Osteoblast (primary cell): ENCODE data around the gene RRM2. TPM values are rescaled to one million over a fixed set of nuclear protein-coding genes. Genes with fewer than 3 reads are reported as not detected.

Experiments used
- DNase-seq: peaks from one replicate; pipeline ENCODE4 v3.0.0; 2011; ENCODE audit warnings: low spot score, mixed read lengths; ENCODE audit not compliant: insufficient read length; ENCODE audit errors: missing footprints
- H2AFZ ChIP-seq: 2 replicates; pipeline ENCODE4 v1.6.0; 2011; ENCODE audit warnings: mild to moderate bottlenecking, low read length
- H3K27ac ChIP-seq: 2 replicates; pipeline ENCODE4 v1.5.1; 2011; ENCODE audit warnings: mild to moderate bottlenecking, low read depth, low read length, moderate library complexity
- H3K27me3 ChIP-seq: 2 replicates; pipeline ENCODE4 v1.6.0; 2012; ENCODE audit warnings: mild to moderate bottlenecking, control low read depth, inconsistent platforms, low read length, moderate library complexity; ENCODE audit not compliant: insufficient read depth
- H3K36me3 ChIP-seq: 2 replicates; pipeline ENCODE4 v1.5.1; 2011; ENCODE audit warnings: mild to moderate bottlenecking, low read length, control low read depth, moderate library complexity; ENCODE audit not compliant: insufficient read depth
- H3K4me1 ChIP-seq: 2 replicates; pipeline ENCODE4 v1.5.1; 2011; ENCODE audit warnings: mild to moderate bottlenecking, low read length, control low read depth, moderate library complexity; ENCODE audit not compliant: insufficient read depth
- H3K4me2 ChIP-seq: 2 replicates; pipeline ENCODE4 v1.6.0; 2011; ENCODE audit warnings: mild to moderate bottlenecking, low read length; ENCODE audit not compliant: insufficient read depth
- H3K4me3 ChIP-seq: fragments of 200-600 bp; sonication (generic); 3 replicates; pipeline ENCODE4 v1.5.1; 2012; ENCODE audit warnings: mild to moderate bottlenecking, low read length, inconsistent platforms; ENCODE audit not compliant: insufficient read depth
- H3K79me2 ChIP-seq: 2 replicates; pipeline ENCODE4 v1.6.0; 2012; ENCODE audit warnings: mild to moderate bottlenecking, low read length, control low read depth, inconsistent platforms; ENCODE audit not compliant: insufficient read depth
- H3K9me3 ChIP-seq: 2 replicates; pipeline ENCODE4 v1.5.1; 2011; ENCODE audit warnings: low read depth, low read length, control low read depth
- H4K20me1 ChIP-seq: 2 replicates; pipeline ENCODE4 v1.6.0; 2012; ENCODE audit warnings: mild to moderate bottlenecking, low read length, control low read depth; ENCODE audit not compliant: insufficient read depth
- total RNA-seq: library from RNA; depleted of rRNA; stranded (reverse); fragments of >200 nt; gene quantifications from 2 replicates; pipeline ENCODE4 v1.2.3, GENCODE V29; 2012
- TF ChIP-seq, protein P1 (sequence below): IDR thresholded peaks from 2 replicates; pipeline ENCODE4 v1.5.1; 2011; ENCODE audit warnings: mild to moderate bottlenecking, low read depth, low read length, moderate library complexity; ENCODE audit errors: extremely low read depth

Gene RRM2
- total RNA-seq, 1 donor, result 4.3 TPM

DNA sequence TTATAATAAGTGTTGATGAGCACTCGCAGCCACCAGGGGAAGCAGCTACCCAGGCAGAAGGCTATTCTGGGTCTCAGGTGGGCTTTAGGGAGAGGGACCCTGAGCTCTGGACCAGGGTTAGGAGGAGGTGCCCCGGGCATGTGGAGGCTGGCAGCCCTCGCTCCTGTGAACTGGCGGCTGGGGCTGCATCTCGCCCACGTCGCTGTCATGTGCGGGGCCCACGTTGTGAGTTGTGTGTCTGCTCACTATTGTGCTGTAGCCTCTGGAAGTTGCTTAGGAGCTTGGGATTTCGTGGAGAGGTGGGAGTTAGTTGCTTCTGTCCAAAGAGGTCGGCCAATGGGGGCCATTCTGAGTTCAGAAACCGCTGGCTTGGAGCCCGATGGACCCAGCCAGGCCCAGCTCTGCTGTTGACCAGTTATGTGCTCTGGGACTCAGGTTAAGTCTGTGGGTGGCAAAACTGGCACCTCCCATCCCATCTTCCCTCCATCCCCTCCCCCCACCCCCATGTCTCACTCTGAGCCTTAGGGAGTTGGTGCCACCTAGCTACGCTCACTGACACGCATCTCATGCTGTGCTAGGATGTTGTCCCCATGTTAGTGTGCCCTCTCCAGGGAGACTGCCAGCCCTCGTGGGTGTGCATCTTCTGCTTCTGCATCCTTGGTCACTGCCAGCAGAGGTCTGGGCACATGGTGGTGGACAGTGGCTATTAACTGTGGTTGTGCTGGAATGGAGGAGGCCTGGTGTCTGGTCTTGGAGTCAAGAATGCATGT, 18.5 kb downstream of the RRM2 start:
- no peaks in the 10 kb centered on the region for H3K79me2 ChIP-seq

DNA sequence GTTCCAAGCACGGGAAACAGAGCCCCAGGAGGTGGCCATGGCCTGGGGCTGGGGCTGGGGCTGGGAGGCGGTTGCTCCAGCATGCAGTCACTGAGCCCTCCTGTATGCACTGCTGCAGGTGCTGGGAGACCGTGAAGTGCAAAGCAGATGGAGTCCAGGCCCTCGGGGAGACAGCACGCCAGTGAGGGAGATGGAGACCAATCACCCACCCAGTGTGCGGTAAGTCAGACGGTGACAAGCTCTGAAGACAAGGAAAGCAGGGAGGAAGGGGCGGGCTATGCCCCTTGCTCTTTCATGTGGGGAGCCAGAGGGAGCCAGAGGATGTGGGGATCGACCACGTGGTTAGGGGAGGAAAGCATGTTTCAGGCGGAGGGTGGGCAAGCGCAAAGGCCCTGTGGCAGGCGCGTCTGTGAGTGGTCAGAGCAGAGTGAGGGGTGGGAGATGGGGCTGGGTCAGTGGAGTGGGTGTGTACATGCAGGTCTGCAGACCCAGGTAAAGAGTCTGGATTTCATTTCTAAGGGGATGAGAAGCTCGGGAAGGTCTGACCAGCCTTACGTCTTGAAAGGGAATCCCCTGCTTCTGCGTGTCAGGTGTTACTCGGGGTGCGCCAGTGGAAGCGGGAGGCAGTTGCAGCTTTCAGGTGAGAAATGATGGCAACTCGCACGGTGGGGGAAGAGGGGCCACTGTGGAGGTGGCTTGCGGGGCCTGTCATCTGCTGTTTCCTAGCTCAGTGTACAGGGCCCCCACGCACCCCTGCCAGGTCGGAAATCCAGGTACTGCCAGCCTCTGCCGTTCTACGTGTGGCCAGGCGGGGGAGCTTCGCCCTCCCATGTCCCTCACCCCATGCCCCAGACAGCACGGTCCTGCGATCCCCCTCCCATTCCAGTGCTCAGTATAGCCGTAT, 19.4 kb downstream of the RRM2 start:
- TF ChIP-seq, protein P1, sequence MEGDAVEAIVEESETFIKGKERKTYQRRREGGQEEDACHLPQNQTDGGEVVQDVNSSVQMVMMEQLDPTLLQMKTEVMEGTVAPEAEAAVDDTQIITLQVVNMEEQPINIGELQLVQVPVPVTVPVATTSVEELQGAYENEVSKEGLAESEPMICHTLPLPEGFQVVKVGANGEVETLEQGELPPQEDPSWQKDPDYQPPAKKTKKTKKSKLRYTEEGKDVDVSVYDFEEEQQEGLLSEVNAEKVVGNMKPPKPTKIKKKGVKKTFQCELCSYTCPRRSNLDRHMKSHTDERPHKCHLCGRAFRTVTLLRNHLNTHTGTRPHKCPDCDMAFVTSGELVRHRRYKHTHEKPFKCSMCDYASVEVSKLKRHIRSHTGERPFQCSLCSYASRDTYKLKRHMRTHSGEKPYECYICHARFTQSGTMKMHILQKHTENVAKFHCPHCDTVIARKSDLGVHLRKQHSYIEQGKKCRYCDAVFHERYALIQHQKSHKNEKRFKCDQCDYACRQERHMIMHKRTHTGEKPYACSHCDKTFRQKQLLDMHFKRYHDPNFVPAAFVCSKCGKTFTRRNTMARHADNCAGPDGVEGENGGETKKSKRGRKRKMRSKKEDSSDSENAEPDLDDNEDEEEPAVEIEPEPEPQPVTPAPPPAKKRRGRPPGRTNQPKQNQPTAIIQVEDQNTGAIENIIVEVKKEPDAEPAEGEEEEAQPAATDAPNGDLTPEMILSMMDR, result peak; percentile 39
- H3K4me2 ChIP-seq, result no peak overlapping the region
- DNase-seq, result no peak
- H3K36me3 ChIP-seq, result peaks cover 2% of the 10 kb centered on the region
- H3K4me3 ChIP-seq, result no peak overlapping the region
- H3K27ac ChIP-seq, result no peak overlapping the region
- no peaks in the 10 kb centered on the region for H3K9me3 ChIP-seq
- H2AFZ ChIP-seq, result no peak overlapping the region
- H4K20me1 ChIP-seq, result no peaks in the 10 kb centered on the region
- H3K27me3 ChIP-seq, result no peaks in the 10 kb centered on the region
- H3K4me1 ChIP-seq, result no peaks in the 10 kb centered on the region
- H3K79me2 ChIP-seq, result no peaks in the 10 kb centered on the region

More for the DNA sequence above, 18.5 kb downstream of the RRM2 start:
- Histone ChIP-seq H3K4me1 (peaks cover 2% of the 10 kb centered on the region), H3K27ac (no peak overlapping the region), H3K27me3 (no peaks in the 10 kb centered on the region), H3K36me3 (peaks cover 2% of the 10 kb centered on the region), H2AFZ (no peak overlapping the region), H3K9me3 (no peaks in the 10 kb centered on the region), H3K4me2 (no peak overlapping the region), H3K4me3 (no peak overlapping the region), H4K20me1 (no peaks in the 10 kb centered on the region)
- DNase-seq, result peak; percentile 63
- TF ChIP-seq, protein P1, result no peak

- no peaks in the 10 kb centered on the region for H3K4me1 ChIP-seq
- no peak overlapping the region for H3K4me2 ChIP-seq
- TF ChIP-seq, protein P1, result no peak
- peaks cover 2% of the 10 kb centered on the region for H3K36me3 ChIP-seq
- no peaks in the 10 kb centered on the region for H3K9me3 ChIP-seq
- H3K79me2 ChIP-seq, result no peaks in the 10 kb centered on the region
- DNase-seq, result no peak
- H4K20me1 ChIP-seq, result no peaks in the 10 kb centered on the region
- no peak overlapping the region for H2AFZ ChIP-seq
- no peaks in the 10 kb centered on the region for H3K27me3 ChIP-seq
- no peak overlapping the region for H3K4me3 ChIP-seq
- H3K27ac ChIP-seq, result no peak overlapping the region
Observed at GRCh38 chr2:10142640-10142965, 20.1 kb downstream of the RRM2 start.
